Retina (tissue), 1 donor: Measurements from ENCODE around the gene BAIAP3.
"Not testable (repeated sequence)": the region's sequence is repeated elsewhere in the genome, so short reads cannot be mapped to it uniquely, and the experiment has no call there.

Experiments
- DNase-seq: peaks from one replicate; pipeline ENCODE4 v3.0.0-alpha.2; 2016

The BAIAP3 gene

DNA sequence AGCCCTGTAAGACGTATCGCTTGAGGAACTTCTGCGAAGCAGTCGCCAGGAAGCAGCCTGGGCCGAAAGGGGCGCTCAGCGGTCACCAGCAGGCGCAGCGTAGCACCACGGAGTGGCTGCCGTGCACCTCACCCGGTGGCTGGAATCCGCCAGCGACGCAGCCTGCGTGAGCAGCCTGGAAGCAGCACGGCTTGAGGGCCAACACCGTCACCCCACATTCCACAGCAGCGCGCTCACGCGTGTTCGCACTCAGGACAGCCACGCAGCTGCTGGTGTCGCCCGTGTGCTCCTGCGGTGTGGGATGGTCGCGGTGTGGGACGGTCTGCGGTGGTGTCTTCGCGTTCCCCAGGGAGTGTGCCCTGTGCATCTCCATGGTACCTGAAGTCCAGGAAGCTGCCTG, 14.4 kb upstream of the BAIAP3 start:
- no peak for DNase-seq

DNA sequence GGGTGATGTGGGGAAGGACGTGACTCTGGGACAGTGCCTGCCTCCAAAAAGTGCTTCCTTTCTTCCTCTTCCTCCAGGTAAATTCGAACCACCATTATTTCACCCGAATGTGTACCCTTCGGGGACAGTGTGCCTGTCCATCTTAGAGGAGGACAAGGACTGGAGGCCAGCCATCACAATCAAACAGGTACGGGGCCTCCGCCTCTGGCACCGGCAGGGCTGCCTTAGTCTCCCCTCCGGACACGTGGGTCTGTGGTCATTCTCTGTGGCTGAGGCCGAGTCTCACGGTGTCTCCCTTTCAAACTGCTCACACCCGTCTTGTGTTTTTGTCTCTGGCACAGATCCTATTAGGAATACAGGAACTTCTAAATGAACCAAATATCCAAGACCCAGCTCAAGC, 13.3 kb upstream of the BAIAP3 start:
- DNase-seq, result no peak

DNA sequence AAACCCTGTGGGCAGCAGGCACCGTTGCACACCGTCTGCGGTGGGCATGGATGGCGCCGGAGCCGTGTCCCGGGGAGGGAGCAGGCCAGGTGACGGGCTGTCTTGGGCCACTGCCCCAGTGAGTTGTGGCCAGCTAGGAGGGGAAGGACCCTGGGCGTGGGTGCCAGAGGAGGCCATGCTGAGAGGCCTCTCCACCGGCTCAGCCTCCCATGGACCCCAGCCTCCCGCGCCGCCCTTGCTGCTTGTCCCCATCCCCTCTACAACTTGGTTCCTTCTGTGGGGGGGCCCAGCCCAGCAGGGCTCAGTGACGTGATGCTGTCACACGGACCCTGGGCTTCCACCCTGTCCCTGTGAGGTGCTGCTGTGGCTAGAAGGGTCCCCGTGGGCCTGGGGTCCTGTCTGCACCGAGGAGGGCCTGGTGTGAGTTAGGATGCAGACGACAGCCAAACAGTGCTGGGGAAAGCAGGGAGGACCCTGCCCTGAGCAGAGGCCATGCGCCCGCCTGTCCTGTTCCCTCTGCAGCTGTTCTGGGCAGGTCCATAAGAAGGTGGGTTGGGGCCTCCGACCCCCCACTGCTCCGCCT, 12.7 kb upstream of the BAIAP3 start:
- no peak for DNase-seq

DNA sequence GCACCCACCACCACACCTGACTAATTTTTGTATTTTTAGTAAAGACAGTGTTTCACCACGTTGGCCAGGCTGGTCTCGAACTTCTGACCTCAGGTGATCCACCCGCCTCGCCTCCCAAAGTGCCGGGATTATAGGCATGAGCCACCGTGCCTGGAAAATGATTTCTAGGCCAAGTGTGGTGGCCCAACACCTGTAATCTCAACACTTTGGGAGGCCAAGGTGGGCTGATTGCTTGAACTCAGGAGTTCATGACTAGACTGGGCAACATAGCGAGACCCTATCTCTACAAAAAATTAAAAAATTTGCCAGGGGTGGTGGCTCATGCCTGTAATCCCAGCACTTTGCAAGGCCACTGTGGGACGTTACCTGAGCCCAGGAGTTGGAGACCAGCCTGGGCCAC, 11.0 kb upstream of the BAIAP3 start:
- no peak for DNase-seq

- DNase-seq, result no peak
These were observed 9.9 kb upstream of the BAIAP3 start for GRCh38 chr16:1323296-1324239.

GRCh38 chr16:1324286-1324826, 9.1 kb upstream of the BAIAP3 start:
- DNase-seq, result no peak

GRCh38 chr16:1325261-1325660, 8.2 kb upstream of the BAIAP3 start:
- DNase-seq, result no peak

DNA sequence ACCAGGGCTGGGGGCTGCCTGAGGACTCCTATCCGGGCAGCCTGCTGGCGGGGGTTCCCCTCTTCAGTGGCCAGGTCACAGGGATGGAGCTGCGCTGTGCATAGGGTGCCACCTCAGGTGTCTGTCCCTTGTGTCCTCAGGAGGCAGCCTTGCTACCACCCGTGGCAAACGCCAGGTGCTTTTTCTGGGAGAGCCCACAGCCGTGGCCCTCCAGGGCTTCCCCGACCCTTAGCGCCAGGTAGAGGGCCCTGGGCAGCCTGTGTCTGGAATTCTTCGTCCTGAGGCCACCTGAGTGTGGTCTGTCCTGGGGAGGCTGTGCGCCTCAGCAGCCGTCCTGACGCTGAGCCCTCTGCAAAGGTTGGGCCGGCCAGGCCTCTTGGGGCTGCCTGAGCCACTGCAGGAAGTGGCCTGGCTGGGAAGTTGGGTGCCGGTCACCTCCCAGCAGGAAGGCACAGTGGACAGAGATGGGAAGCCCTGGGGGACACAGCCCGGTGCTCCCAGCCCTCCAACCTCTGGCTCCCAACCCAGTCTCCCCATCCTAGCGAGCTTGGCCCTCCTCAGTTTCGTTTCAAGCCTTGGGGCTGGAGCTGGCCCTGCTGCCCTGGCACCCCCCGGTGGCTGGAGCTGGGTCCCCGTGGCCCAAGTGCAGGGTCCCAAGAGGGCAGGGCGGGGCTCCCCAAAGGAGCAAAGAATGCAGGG, 7.6 kb upstream of the BAIAP3 start:
- no peak for DNase-seq

- DNase-seq, result no peak
These were observed 7.1 kb upstream of the BAIAP3 start for GRCh38 chr16:1326391-1326790.

GRCh38 chr16:1326946-1327618, 6.4 kb upstream of the BAIAP3 start:
- DNase-seq, result no peak

DNA sequence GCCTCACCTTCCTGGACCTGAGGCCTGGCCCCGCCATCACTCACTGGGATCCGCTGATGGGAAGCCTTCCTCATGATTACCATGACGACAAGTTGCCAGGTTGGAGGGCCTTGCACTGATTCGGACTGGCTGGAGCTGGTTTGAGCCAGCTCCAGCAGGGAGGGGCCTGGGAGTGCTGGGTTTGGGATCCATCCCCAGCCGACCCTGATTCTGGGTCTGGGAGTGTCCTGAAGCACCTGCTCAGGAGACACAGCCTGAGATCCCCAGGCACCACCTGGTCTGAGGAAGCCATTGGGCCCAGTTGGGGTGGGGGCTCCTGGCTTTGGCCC, 5.9 kb upstream of the BAIAP3 start:
- DNase-seq, result no peak

GRCh38 chr16:1328136-1328535, 5.3 kb upstream of the BAIAP3 start:
- not testable (repeated sequence) for DNase-seq

DNA sequence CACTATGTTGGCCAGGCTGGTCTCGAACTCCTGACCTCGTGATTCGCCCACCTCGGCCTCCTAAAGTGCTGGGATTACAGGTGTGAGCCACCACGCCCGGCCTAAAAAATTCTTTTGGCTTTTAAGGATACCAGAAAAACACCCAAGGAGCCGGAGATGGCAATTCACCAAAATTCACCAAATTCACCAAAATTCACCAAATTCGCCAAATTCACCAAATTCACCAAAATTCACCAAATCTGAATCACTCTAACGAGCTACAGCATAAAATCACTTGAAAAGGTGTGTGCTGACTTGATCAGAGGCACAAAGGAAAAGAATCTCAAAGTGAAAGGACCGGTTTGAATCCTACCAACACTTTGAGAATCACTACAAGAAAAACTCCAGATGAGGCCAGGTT, 4.5 kb upstream of the BAIAP3 start:
- DNase-seq, result not testable (repeated sequence)

- DNase-seq, result no peak
These were observed 3.1 kb upstream of the BAIAP3 start for GRCh38 chr16:1330260-1330914.

DNA sequence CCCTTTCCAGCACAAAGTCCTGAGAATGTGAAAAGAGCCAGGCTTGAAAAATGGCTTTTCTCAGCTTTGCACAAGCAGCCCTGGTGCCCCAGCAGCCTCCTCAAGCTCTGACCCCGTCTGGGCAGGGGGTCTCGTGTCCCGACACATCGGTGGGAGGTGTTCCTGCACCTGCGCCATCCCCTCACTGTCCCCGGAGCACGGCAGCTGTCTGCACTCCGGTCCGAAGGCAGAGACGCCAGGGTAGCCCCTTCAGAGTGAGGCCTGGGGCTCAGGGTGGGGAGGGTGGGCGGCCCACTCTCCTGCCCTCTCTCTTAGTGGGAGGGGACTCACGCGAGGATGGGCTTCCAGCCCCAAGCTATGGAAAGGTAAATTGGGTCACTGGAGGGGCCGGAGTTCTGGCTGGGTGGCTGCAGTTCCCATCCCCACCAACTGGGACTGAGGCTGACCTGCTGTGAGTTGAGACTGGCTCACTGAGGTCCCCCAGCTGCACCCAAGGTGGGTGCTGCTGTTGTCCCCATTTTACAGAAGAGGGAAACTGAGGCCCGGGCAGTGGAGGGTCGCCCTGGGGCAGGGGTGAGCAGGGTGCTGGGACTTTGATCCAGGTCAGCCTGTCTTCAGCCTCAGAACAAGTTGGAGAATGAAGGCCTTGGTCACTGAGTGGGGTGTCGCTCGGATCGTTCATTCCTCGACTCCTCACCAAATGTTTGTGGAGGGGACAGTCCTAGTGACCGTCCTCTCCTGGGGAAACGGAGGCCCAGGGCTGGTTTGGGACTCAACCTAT, 2.3 kb upstream of the BAIAP3 start:
- no peak for DNase-seq

GRCh38 chr16:1331712-1332617, 1.5 kb upstream of the BAIAP3 start:
- peak; percentile 42 for DNase-seq

DNA sequence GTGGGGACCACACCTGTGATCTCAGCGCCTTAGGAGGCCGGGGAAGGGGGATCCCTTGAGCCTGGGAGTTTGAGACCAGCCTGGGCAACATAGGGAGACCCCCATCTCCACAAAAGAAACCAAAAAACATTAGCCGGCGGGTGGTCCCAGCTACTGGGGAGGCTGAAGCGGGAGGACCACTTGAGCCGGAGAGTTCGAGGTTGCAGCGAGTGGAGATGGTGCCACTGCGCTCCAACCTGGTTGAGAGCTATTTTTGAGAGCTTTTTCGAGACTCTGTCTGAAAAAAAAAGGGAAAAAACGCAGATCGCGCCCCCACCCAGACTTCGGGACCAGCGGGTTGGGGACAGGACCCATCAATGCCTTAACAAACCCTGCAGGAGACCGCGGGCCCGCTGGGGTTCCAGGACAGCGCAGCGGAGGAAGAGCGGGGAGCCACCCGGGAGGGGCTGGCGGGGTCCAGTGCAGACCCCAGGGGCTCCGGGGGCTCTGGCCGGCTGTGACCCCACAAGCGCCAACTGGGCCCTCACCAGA, 762 bp upstream of the BAIAP3 start:
- DNase-seq, result no peak

DNA sequence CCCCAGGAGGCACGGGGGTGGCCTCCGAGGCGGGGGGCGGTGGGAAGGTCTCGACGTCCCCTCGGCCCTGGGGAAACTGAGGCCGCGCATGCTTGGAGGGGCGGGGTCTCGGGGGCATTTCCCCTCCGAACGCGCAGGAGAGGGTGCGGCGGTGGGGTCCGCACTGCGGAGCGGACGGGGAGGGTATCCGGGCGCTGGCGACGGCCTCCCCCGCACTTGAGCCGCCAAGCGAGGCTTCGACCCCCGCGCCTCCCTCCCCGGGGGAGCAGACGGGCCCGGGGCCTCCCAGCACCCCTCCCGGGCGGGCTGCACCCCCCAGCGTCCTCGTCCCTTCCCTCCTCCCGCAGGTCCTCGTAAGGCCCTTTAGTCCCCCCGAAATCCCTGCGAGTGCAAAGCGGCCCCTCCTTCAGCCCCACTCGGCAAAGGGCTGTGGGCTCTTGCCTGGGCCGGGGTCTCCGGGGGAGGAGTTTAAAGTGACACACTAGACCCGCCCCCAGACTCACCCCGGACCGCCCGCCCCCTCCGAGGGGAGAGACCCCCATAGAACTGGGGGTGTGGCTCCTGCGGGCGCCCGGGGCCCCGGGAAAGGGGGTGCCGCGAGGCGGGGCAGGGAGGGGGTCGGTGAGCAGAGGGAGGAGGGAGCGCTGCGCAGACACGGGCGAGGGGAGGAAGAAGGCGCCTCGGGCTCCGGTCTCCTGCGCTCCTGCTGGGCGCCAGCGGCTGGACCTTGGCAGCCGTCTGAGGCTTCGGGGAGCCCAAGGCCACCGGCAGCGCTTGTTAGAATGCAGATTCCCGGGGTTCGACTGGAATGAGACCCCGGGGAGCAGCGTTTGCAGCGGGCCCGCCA, 632 bp downstream of the BAIAP3 start:
- DNase-seq, result no peak

GRCh38 chr16:1334739-1335138, 1.3 kb downstream of the BAIAP3 start:
- no peak for DNase-seq
